Keratinocyte (primary cell): ENCODE data around the gene NOS1. TPM values are rescaled to one million over a fixed set of nuclear protein-coding genes. Genes with fewer than 3 reads are reported as not detected.
A peak's percentile ranks its signal among the peaks of the same experiment; 100 is the strongest.

Source experiments
- DNase-seq: peaks from one replicate; pipeline ENCODE4 v3.0.0-alpha.2; 2011; ENCODE audit warnings: low read depth, missing footprints, low spot score
- FAIRE-seq: peaks from 2 replicates; lab custom pipeline; 2011; peaks lifted over from hg19 to GRCh38; lab: Jason Lieb, UNC
- H2AFZ ChIP-seq: 2 replicates; pipeline ENCODE4 v1.6.0; 2012; ENCODE audit warnings: low read length, control low read depth, inconsistent platforms; ENCODE audit not compliant: control insufficient read depth
- H3K27ac ChIP-seq: 2 replicates; pipeline ENCODE4 v1.5.1; 2011; ENCODE audit warnings: low read length; ENCODE audit not compliant: control insufficient read depth, insufficient read depth
- H3K27me3 ChIP-seq: 3 replicates; pipeline ENCODE4 v1.6.0; 2011; ENCODE audit warnings: low read length; ENCODE audit not compliant: control insufficient read depth, insufficient read depth; ENCODE audit errors: extremely low read depth
- H3K36me3 ChIP-seq, 2 experiments: 2 replicates in 1 of 2; 3 replicates in 1 of 2; pipeline ENCODE4 v1.5.1; 2011; ENCODE audit warnings: low read length in 2 of 2, mild to moderate bottlenecking in 1 of 2; ENCODE audit not compliant: control insufficient read depth in 2 of 2, insufficient read depth in 2 of 2; ENCODE audit errors: extremely low read depth in 1 of 2
- H3K4me1 ChIP-seq: 3 replicates; pipeline ENCODE4 v1.5.1; 2011; ENCODE audit warnings: low read length; ENCODE audit not compliant: control insufficient read depth, insufficient read depth; ENCODE audit errors: extremely low read depth
- H3K4me2 ChIP-seq: 3 replicates; pipeline ENCODE4 v1.6.0; 2011; ENCODE audit warnings: low read depth, low read length; ENCODE audit not compliant: control insufficient read depth, insufficient read depth; ENCODE audit errors: extremely low read depth
- H3K4me3 ChIP-seq, 3 experiments: fragments of 200-600 bp in 1 of 3; sonication (generic) in 1 of 3; 2 replicates in 2 of 3; 3 replicates in 1 of 3; pipeline ENCODE4 v1.5.1; 2011 to 2016; ENCODE audit warnings: low read length in 3 of 3, mild to moderate bottlenecking in 3 of 3, control low read depth in 2 of 3, inconsistent platforms in 1 of 3, low read depth in 1 of 3, mixed read lengths in 1 of 3, mixed run types in 1 of 3, moderate library complexity in 1 of 3; ENCODE audit not compliant: control insufficient read depth in 2 of 3, insufficient read depth in 2 of 3; ENCODE audit errors: extremely low read depth in 1 of 3
- H3K79me2 ChIP-seq: 2 replicates; pipeline ENCODE4 v1.6.0; 2012; ENCODE audit warnings: low read length; ENCODE audit not compliant: control insufficient read depth, insufficient read depth
- H3K9ac ChIP-seq: 3 replicates; pipeline ENCODE4 v1.6.0; 2011; ENCODE audit warnings: low read length; ENCODE audit not compliant: control insufficient read depth, insufficient read depth; ENCODE audit errors: extremely low read depth
- H3K9me1 ChIP-seq: 3 replicates; pipeline ENCODE4 v1.6.0; 2011; ENCODE audit warnings: low read length; ENCODE audit not compliant: control insufficient read depth, insufficient read depth; ENCODE audit errors: extremely low read depth
- H3K9me3 ChIP-seq: 2 replicates; pipeline ENCODE4 v1.5.1; 2012; ENCODE audit warnings: low read depth, low read length; ENCODE audit not compliant: control insufficient read depth
- H4K20me1 ChIP-seq: 3 replicates; pipeline ENCODE4 v1.6.0; 2011; ENCODE audit warnings: low read length; ENCODE audit not compliant: control insufficient read depth, insufficient read depth; ENCODE audit errors: extremely low read depth
- EZH2 ChIP-seq: IDR thresholded peaks from one replicate; pipeline ENCODE4 v1.6.1; 2012; ENCODE audit warnings: inconsistent platforms, mild to moderate bottlenecking, low read length, moderate library complexity
- dilution Hi-C: fragments of 300-500 bp; cut with MboI; formaldehyde crosslinking; loops from one replicate; pipeline ENCODE4 v1.7.0; 2020; ENCODE audit warnings: low sequenced_read_pairs; ENCODE audit not compliant: extremely low pct_ligation_motif_present
- polyA plus RNA-seq, 5 experiments: library from polyadenylated mRNA; depleted of rRNA in 3 of 5; stranded (reverse) in 3 of 5; stranded (forward) in 1 of 5; unstranded in 1 of 5; fragments of >200 nt; gene quantifications; 1 replicate in 1 of 5; 2 replicates in 3 of 5; 3 replicates in 1 of 5; pipeline versions ENCODE4 v1.2.1 to v1.2.3, GENCODE V29; 2011 to 2012; ENCODE audit warnings: missing spikeins in 2 of 5, low read depth in 1 of 5, low replicate concordance in 1 of 5
- TF ChIP-seq, protein P1 (sequence below), 3 experiments: IDR thresholded peaks in 1 of 3; conservative IDR thresholded peaks in 1 of 3; optimal IDR thresholded peaks in 1 of 3; 2 replicates in 2 of 3; 3 replicates in 1 of 3; pipeline versions ENCODE3 to v1.5.1; 2011; ENCODE audit warnings: low read length in 3 of 3, mild to moderate bottlenecking in 3 of 3, moderate library complexity in 2 of 3, control low read depth in 1 of 3, inconsistent platforms in 1 of 3; ENCODE audit not compliant: insufficient read depth in 2 of 3; ENCODE audit errors: extremely low read depth in 1 of 3

The NOS1 gene
- polyA plus RNA-seq, 1 donor (not counting 4 experiments of a cell fraction or from before 2014, with no cell fraction given): 5.6 TPM

DNA sequence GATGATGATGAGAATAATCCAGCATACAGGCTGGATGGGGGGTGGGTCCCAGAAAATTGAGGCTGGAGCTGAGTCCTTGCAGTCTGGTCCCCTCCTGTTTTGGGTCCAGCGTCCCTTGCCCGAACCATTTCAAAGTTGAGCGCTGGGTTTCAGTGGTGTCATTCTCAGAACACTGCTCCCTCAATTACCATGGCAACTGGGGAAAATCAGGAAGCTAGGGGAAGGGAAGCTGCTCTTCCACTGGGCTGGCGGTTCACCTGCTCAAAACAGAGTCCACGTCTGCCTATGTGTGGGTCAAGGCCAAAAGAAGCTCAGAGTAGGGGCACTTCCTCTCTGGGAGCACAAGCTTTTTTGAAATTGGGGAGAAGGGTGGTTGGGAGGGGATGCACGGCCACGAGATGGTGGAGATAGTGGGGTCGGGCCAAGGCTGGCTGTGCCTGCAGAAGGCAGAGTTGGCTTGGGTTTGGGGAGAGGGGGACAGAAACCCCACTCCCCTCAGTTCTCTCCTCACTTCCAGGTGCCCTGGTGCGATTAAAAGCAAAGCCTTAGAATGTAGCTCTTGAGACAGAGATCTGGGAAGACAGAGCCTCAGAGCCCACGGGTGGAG is 1.7 kb upstream of the NOS1 start:
- H4K20me1 ChIP-seq: no peaks in the 10 kb centered on the region
- H3K4me1 ChIP-seq: peaks cover 11% of the 10 kb centered on the region
- H3K4me2 ChIP-seq: no peak overlapping the region
- no peaks in the 10 kb centered on the region for H3K9me1 ChIP-seq
- H3K36me3 ChIP-seq: peaks cover 0 to 7% of the 10 kb centered on the region in 2 experiments
- no peak overlapping the region for H3K27ac ChIP-seq
- H3K27me3 ChIP-seq: peaks cover 4% of the 10 kb centered on the region
- DNase-seq (no peak), FAIRE-seq (no peak)
- no peaks in the 10 kb centered on the region for H3K9me3 ChIP-seq
- no peak for TF ChIP-seq EZH2
- TF ChIP-seq, protein P1, sequence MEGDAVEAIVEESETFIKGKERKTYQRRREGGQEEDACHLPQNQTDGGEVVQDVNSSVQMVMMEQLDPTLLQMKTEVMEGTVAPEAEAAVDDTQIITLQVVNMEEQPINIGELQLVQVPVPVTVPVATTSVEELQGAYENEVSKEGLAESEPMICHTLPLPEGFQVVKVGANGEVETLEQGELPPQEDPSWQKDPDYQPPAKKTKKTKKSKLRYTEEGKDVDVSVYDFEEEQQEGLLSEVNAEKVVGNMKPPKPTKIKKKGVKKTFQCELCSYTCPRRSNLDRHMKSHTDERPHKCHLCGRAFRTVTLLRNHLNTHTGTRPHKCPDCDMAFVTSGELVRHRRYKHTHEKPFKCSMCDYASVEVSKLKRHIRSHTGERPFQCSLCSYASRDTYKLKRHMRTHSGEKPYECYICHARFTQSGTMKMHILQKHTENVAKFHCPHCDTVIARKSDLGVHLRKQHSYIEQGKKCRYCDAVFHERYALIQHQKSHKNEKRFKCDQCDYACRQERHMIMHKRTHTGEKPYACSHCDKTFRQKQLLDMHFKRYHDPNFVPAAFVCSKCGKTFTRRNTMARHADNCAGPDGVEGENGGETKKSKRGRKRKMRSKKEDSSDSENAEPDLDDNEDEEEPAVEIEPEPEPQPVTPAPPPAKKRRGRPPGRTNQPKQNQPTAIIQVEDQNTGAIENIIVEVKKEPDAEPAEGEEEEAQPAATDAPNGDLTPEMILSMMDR (optimal IDR thresholded peaks at IDR 0.05 in 1 of 3, IDR thresholded peaks at IDR 0.05 in 1 of 3, conservative IDR thresholded peaks at IDR 0.05 in 1 of 3; ENCODE audit: extremely low read depth in 1 of 3, insufficient read depth in 2 of 3, low read length in 3 of 3): no peak
- H3K9ac ChIP-seq: no peak overlapping the region
- H3K4me3 ChIP-seq: no peak overlapping the region
- dilution Hi-C loops: loop anchor here (25.0 kb wide), 1 partner anchor 474 kb away; no protein-coding TSS in a partner anchor
- no peak overlapping the region for H2AFZ ChIP-seq
- H3K79me2 ChIP-seq: peaks cover 19% of the 10 kb centered on the region

DNA sequence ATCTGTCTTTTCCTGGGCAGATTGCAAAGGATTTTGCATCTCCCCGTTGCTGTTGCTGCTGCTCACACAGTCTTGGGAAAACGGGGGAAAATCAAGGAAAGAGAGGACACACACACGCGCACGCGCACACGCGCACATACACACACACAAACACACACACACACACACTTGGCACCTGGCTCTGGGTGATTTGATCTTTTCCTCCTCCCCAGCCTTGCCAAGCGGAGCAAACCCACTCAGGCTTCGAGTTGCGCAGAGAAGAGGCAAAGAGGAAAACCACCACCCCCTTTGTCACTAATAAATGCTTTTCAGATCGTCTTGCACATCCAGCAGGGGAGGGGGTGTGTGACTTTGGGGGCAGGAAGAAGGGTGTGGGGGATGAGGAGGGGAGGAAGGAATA is 965 bp upstream of the NOS1 start:
- H3K79me2 ChIP-seq: peaks cover 22% of the 10 kb centered on the region
- peaks cover 4% of the 10 kb centered on the region for H3K27me3 ChIP-seq

More for the DNA sequence above, 965 bp upstream of the NOS1 start:
- Histone ChIP-seq H4K20me1 (no peaks in the 10 kb centered on the region), H3K4me2 (peak overlapping the region; percentile 80), H3K9me1 (no peaks in the 10 kb centered on the region), H3K9me3 (no peaks in the 10 kb centered on the region), H3K36me3 (peaks cover 0 to 8% of the 10 kb centered on the region in 2 experiments), H3K9ac (no peak overlapping the region), H2AFZ (no peak overlapping the region), H3K4me3 (no peak overlapping the region), H3K4me1 (peaks cover 11% of the 10 kb centered on the region), H3K27ac (no peak overlapping the region)
- DNase-seq (no peak), FAIRE-seq (no peak)
- dilution Hi-C loops: loop anchor here (25.0 kb wide), 1 partner anchor 475 kb away; no protein-coding TSS in a partner anchor
- no peak for TF ChIP-seq EZH2
- TF ChIP-seq, protein P1 (optimal IDR thresholded peaks at IDR 0.05 in 1 of 3, IDR thresholded peaks at IDR 0.05 in 1 of 3, conservative IDR thresholded peaks at IDR 0.05 in 1 of 3; ENCODE audit: extremely low read depth in 1 of 3, insufficient read depth in 2 of 3, low read length in 3 of 3): no peak
